Fibroblast of skin of abdomen (primary cell): ENCODE data around the gene CPA4.

Source experiments
- DNase-seq: peaks from one replicate; pipeline ENCODE4 v3.0.0-alpha.2; 2013

Gene CPA4

DNA sequence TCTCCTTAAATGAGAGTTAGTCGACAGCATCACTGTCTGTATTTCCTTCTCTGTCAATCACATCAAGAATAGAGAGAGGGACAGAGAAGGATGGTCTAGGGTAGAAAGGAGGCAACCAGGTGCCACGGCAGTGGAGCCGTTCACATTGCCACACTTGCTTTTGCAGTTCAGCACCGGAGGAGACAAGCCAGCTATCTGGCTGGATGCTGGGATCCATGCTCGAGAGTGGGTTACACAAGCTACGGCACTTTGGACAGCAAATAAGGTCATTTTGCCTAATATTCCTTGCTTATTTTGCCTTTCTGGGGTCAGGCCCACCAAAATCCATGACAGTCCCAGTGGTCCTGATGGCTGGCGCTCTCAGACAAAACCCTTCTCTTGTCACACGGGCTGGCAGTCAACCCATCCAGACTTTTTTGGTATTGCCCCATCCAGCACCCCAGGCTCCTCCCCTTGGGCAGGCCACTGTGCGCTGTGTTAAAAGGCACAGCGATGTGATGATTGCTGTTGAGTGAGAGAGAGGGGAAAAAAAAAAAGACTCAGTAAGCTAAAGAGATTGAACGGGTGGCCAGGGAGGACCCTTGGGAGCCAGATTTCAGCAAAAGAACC lies 17.9 kb upstream of the CPA4 start:
- DNase-seq, result peak; percentile 30

DNA sequence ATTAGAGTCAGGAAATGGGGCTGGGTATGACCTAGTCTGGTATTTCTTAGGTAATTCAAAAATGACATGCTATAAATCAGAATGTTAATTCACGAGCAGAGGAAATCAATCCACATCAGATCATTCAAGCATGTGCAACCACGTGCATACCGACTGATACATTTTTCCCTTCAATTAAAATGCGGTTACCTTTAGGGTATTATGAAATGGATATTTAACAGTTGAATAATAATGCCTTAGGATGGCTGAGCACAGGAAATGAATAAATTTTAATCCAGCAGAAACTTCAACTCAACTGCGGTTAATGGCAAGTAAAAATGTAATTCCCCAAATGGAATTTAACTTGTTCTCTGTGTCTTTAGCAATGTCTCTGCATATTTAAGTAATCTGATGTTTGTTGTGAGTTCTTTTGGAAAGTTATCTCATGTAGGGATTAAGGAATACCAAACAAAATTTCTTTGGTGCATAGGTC lies 17.1 kb upstream of the CPA4 start:
- peak; percentile 87 for DNase-seq

DNA sequence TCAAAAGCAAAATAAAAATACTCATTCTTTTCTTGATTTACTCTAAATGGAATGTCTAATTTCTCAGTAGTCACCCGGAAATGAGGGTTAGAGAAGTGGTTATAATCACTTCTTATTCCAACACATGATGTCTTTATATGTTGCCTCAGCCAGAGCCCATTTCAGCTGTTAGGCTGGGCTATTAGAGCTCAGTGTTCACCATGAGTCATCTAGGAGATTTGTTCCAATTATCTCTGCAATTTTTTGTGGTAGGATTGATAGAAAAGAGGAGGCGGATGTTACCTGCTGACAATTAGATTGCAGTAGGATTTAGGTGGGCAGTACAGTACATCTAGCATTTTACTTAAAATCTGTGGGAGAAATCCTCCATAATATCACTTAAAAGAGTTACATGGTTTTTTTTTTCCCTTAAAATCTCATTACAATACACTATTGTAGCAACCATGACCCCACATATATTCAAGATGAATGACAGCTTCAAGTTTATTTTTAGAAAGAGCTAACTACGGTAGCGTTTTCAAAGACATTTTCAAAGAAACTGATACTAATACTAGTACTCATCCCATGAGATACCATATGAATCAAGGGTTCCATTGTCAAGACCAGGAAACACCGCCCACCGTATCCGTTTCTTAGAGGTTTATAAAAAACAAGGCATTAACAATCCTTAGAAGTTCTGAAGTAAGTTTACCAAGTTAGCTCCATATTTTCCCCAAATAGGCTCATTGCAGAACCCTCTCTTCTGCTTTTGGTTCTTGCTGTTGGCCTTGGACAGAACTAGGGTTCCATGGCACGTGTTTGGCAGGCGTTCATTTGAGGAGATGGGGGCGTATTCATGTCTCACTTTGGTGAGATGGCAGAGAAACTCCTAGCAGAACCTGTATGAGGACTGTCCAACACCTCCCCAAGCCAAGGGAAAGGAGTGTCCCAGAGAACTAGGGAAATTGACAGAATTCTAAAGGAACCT lies 15.9 kb upstream of the CPA4 start:
- DNase-seq, result peak; percentile 89

DNA sequence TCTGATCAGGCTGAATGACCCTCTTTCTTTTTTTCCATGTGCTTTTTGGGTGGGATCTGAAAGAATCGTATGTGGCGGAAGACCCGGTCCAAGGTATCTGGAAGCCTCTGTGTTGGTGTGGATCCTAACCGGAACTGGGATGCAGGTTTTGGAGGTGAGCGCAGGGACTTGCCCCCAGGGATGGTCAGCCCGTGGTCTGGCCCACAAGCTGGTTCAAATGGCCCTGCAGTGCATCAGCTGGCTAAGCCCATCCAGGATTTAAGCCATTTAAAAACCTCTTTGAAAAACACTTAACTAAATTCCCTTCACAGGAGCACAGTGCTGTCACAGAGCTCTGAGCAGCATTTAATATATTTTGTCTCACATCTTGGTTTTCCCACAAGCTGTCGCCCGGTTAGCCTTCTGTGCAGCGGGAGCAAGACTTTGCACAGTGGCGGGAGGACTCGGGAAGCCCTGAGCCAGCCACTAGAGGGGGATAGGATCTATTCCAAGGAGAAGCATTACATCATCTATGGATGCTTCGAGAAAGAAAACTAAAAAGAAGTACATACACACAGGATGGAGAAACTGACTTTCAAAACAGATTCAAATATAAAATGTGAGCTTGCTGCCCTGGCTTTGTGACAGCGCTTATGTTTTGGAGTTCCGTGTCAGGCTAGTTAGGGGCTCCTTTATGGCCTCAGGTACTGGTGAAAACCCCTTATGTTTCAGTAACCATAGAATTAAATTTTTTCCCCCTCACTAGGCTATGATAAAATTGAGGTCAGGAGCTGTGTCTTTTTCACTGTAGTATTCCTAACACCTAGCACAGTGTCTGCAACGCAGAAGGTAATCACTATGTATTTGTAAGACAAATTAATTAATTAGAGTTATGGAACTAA lies 15.0 kb upstream of the CPA4 start:
- DNase-seq, result peak; percentile 77

DNA sequence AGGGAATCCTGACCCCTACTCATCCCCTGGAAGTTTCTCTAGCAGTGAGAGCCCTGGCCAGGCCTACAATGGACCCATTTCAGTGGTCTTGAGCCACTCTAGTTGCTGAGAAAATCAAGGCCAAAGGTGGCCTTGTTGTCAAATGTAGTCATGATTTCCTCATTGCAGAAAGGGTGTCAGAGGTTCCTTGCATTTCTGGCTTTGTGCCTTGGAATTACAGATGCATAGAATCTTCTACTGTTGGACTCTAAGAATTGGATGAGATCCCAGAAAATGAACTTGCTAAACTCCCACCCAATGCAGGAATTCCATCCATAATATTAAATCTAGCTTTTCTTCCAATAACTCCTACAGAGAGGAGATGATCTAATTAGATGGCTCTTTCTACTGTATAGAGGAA lies 14.1 kb upstream of the CPA4 start:
- DNase-seq, result peak; percentile 97

DNA sequence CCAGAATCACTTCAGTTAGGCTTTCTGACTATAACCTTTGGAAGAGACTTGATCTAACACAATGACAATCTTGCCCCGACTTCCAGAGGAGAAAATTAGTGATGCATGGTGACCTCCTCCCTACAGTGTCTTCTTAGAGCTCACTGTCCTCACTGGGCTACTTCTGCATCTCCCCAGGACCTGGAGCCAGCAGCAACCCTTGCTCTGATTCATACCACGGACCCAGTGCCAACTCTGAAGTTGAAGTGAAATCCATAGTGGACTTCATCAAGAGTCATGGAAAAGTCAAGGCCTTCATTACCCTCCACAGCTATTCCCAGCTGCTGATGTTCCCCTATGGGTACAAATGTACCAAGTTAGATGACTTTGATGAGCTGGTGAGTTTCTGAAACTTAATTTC lies 13.7 kb upstream of the CPA4 start:
- DNase-seq, result no peak

DNA sequence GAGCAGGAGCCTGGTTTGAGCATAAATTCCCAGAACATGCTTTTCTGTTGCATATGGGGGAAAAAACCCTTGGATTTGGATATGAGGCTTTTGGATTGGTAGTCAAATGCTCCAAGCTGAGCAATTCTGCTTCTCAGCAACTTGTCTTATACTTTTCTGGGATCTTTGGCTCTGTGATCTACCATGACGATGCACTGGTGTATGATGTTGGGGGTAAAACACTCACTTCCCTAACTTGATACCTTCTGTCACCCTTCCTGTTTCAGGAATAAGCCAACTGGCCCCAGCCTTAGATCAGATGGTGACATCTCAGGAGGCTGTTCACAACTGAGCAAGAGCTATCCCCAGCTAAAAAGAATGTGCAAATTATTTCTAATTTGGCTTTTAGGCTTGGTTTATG lies 13.1 kb upstream of the CPA4 start:
- DNase-seq, result no peak

DNA sequence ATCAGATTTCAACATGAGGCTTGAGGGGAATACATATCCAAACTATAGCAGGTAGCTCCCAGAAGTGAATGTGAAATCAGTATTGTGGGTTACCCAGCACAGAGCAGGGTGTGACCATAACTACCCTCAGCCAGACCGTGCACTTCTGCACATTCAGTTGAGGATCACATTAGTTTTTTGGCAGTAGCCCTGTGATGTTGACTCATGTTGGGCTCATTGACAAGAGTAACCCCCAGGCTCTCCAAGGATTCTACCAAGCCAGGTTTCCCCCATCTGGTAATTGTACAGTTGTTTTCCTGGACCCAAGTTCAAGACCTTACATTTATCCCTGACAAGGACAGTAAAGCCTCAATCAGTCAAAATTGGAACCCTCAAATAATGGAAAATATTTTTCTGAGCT lies 11.7 kb upstream of the CPA4 start:
- DNase-seq, result peak; percentile 70

DNA sequence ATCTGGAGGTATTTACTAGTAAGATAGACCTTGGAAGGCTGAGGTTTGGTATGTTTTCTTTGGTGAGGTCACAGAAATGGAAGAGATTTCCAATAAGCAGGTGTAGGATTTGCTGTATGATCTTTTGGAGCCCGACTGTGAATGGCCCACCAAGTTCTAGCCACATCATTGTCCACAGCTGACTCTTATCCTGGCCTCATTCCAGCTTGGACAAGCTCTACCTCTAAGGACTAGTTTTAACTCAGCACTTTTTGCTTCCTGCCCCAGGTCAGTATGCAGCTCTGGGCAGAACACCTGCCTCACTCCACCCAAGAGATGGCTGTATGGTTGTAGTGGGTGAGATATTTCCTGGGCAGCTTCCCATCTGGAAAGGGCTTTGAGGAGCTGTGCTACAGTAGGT lies 6.1 kb upstream of the CPA4 start:
- no peak for DNase-seq

DNA sequence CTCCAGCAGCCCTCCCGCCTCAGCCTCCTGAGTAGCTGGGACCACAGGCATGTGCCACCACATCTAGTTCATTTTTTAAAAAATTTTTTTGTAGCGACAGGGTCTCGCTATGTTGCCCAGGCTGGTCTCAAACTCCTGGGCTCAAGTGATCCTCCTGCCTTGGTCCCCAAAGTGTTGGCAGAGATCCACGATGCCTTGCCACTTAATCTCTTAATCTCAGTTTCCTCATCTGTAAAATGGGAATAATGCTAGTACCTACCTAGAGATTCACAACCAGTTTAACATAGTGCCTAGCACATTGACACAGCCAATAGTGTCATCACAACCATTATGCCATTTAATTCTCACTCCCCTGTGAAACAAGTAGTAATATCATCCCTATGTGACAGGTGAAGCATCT lies 4.8 kb upstream of the CPA4 start:
- no peak for DNase-seq

DNA sequence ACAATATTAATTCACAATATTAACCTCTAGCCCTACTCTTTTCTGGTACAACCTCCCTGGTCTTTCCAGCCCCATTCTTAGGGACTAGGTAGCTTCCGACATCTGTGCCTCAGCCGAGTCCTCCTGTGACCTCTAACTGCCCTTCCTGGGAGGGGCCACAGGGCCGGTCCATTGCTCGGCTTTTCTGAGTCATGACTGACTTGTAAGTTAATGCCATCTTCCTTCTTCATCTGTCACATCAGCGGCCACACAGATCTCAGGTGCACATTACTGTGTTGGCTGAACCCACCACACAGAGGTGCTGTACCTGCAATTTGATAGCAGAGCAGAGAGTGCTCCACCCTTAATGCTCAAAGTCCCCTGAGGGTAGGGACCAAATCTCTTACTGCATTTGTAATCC lies 4.1 kb upstream of the CPA4 start:
- DNase-seq, result no peak

DNA sequence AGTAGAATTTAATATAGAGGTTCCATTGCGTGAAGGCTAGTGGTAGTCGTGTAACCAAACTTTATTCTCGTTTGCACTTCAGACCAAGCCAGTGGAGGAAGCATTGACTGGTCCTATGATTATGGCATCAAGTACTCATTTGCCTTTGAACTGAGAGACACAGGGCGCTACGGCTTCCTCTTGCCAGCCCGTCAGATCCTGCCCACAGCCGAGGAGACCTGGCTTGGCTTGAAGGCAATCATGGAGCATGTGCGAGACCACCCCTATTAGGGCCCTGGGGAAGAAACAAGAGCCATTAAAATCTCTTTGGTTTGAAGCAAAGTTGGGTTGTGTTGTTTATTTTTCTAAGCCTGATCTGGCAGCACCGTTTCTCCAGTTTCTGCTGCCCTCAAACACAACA lies 3.5 kb upstream of the CPA4 start:
- DNase-seq, result no peak

DNA sequence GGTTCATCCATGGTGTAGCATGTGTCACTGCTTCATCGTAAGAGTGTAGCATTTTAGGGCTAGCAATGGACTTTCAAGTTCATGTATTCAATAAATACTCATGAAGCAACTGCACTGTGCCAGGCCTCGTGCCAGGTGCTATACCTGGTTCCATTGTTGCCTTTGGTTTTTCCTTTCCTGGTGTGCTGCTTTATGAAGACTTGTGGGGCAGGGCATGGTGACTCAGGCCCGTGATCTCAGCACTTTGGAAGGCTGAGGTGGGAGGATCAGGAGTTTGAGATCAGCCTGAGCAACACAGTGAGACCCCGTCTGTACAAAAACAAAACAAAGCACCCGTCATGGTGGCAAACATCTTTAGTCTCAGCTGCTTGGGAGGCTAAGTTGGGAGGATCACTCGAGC lies 2.2 kb upstream of the CPA4 start:
- peak; percentile 61 for DNase-seq

DNA sequence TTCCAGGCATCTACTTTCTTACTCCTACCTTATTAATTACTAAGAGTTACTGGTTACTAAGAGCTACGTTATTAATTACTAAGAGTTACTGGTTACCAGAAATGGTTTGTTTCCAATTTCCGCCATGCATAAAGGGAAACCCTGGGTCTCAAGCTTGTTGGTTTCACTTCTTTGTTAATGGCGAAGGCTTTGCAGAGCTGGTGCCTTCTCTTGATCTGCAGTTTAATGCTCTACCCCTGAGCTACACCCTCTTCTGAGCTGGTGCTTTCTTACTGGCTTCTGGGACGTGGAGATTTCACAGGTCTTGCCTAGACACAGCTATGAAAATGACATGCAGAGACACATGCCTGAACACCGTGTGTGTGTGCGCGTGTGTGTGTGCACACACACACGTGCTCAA lies 560 bp downstream of the CPA4 start:
- no peak for DNase-seq

DNA sequence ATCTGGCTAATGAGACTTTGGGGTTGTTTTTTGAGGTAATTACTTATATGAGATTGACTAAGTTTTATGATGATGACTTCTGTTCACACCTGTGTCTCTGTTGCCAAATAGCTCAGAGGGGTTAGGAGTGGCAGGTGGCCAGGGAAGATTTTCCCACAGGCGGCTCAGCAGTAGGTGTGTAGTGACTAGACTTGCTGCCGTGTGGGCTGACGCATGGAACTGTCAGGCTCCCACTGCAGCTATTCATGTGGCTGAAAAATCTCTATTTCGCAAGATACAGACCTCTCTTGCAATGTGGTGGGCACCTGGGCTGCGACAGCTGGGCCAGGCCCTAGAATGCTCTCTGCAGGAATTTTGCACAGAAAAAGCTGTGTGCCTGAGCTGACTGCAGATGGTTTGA lies 1.4 kb downstream of the CPA4 start:
- peak; percentile 79 for DNase-seq

DNA sequence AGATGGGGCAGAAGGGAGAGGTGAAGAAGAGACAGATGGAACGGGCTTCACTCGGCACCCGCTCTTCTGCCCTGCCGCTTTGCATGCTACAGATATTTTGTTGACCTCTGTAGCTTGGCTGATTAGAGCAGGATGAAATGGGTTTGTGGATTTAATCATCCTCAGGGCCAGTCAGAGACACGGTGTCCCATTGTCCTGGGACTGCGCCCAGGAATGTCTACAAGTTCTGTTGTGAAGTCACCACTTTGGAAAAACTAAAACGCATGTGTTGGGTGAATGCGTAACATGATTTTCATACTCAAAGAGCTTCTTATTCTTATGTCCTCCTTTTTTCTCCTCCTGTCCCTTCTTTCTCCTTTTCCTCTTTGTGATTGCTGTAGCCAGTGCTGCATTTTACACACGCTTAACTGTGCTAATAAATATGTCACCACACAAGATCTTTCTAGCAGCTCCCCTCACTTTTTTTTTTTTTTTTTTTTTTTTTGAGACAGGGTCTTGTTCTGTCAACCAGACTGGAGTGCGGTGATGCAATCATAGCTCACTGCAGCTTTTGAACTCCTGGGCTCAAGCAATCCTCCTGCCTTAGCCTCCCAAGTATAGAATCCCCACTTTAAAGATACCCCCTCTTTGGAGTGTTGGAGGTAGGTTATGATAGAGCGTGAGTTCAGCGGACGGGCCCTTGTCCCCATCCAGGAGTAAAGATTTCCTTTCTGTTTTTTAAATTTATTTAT lies 3.4 kb downstream of the CPA4 start:
- DNase-seq, result peak; percentile 40

DNA sequence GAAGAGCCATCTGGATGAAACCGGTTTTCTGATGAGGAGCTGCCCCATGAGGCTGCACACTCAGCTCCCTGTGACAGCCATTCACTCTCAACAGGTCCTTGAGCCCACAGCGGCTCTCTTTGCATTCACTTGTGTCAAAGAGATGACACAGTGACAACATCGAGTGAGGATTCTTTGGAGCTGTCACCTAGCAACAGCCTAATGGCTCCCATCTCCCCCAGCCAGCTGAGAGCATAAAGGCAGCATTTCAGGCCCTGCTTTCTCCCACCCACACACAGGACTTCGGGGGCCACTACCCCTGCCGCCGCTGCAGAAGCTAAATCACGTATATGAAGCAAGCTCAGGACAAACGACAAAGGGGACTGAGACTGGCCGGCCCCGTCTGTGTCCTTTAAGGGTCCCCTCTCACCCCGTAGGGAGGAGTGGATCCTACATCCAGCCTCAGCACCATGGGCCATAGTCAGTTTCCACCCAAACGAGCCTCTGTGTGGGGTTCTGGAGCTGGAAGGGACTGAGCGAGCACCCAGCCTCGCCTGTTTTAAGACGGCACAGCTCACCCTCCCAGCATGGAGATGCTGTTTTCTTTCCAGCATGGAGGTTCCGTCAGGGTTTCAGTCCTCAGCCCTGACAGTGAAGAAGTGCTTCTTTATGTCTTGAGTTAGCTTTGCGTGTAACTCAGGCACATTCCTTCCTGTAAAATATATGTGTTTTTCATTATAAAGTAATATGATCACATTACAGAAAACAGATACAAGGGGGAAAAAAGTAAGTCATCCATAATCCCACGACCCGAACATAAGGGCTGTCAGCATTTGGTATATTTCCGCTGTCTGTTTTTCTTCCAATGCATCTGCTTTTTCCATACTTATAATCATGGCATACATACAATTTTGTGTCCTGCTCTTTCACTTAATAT lies 4.9 kb downstream of the CPA4 start:
- peak; percentile 82 for DNase-seq

DNA sequence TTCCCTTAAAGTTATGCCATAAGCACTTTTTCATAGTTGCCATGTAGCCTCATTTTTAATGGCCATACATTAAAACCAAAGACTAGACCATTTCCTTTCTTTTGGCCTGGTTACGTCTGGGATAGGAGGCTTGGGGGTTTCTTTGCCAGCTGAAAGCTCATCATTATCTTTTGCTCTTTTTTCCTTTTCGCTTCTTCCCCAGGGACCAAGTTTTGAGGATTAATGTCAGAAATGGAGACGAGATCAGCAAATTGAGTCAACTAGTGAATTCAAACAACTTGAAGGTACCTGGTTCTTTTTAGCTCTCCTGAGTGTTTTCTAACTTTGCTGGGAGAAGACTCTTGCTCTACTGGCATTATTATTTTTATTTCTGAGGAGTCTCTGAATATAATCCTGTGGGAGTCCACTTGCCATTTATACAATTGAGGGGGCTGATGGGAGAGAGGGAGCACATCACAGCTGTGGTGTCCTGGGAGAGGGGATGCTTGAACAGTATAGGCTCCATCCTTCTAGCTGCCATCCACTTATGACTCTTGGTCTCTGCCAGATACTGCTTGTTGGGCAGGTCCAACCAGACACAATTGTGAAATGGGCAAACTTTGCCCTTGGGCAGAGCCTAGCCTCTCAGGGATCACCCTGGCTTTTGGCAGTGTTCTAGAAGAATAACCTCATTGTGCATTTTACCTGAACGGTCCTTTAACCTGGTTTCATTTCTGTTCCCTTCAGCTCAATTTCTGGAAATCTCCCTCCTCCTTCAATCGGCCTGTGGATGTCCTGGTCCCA lies 5.8 kb downstream of the CPA4 start:
- no peak for DNase-seq

DNA sequence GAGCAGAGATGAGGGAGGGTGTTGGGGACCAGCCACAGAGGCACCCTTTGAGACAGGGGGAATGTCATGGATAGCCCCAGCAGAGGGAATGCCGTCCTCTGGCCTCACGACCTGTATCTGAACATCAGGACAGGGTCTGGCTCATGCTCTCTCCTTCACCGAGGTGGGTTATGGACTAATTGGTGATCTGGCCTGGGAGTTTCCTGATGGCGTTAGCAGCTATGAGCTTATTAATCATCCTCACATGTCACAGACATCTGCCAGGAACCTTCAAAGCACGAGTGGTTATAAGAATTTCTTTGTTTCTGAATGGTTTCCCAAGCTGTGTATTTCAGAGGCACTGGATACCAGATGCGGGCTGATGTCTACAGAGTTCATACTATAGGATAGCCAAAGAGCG lies 6.9 kb downstream of the CPA4 start:
- DNase-seq, result peak; percentile 76

DNA sequence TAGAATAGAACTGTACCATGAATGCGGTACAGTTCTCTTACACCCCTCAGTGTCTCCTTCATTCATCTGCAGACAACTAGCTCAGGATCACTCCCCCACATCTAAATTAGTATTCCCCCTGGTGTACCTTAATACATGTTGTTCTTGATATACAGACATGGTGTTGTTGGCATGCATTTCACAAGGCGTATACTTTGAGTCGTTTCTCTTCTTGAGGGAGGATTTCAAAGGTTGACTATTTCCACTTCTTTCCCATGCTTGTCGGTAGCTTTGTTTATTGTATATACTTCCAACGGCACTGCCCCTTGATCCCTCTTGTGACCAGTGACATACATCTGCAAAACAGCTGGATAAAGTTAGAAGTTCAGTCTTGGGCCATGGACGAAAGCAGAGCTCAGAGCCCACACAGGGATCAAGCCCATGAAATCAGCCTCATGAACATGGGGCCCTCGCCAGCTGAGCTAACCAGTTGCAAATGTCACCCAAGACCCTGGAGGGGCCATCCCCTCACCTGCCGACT lies 8.6 kb downstream of the CPA4 start:
- DNase-seq, result no peak
